SH-SY5Y (cell line): ENCODE measurements around the gene CCIN.

Experiments used
- GATA2 ChIP-seq: IDR thresholded peaks from 2 replicates; pipeline ENCODE4 v1.6.1; 2011; ENCODE audit warnings: mild to moderate bottlenecking, low read depth, low read length
- GATA3 ChIP-seq: IDR thresholded peaks from 2 replicates; pipeline ENCODE4 v1.6.1; 2011; ENCODE audit warnings: low read depth, mild to moderate bottlenecking, low read length, moderate library complexity

DNA sequence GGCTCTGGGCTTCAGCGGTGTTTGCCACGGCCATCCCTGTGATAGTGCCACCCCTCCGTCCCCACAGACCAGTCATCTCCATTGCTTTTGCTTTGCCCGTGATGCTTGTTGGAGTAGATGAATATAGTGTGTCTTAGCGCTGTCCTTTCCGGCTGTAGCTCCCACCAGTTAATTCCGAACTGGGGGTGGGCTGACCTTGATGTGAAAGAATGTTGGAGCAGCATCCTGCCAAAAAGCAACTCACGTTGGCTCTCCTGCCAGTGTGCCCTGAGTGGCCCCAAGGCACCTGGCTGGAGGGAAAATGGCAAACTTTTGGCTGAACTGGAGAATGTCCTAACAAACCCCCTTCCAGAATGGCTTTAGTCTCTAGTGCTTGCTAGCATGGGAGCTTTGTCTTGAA, 41.5 kb downstream of the CCIN start:
- TF ChIP-seq GATA2 (no peak), GATA3 (no peak)
